HCT116 (cell line): ENCODE measurements around the gene FGF22. TPM values are rescaled to one million over a fixed set of nuclear protein-coding genes. Genes with fewer than 3 reads are reported as not detected.
A peak's percentile ranks its signal among the peaks of the same experiment; 100 is the strongest.

ENCODE experiments used
- ATAC-seq: fragments of 200-7000 bp; cut with Tn5 transposase; 2 replicates; pipeline ENCODE4 v1.9.1; 2020; ENCODE audit warnings: mild to moderate bottlenecking, moderate library complexity
- BruUV-seq: library from RNA; stranded (reverse); fragments of 400-500 nt; replicated peaks from 2 replicates; lab custom pipeline; 2021; lab: Mats Ljungman, UMichigan
- CTCF ChIA-PET: fragments of 300-600 bp; sonication (Branson Sonifier 250); formaldehyde crosslinking; loops from one replicate; lab custom pipeline; 2021; ENCODE audit warnings: antibody characterized with exemption; lab: Charles Lee
- POLR2A ChIA-PET: fragments of 300-600, 350-600 bp; sonication (Branson Sonifier 250); formaldehyde crosslinking; loops from one replicate; lab custom pipeline; 2021; ENCODE audit warnings: antibody characterized with exemption; lab: Charles Lee
- RAD21 ChIA-PET, 2 experiments: fragments of 300-600 bp; sonication (Branson Sonifier 250); formaldehyde crosslinking; loops; one replicate each; lab custom pipeline; 2023; ENCODE audit warnings: low total read pairs in 2 of 2; ENCODE audit not compliant: uncharacterized antibody in 2 of 2, unreplicated experiment in 2 of 2, low non-redundant PET in 1 of 2; lab: Charles Lee
- DNase-seq: peaks from one replicate; pipeline ENCODE4 v3.0.0-alpha.2; 2010; ENCODE audit warnings: low read depth, low spot score
- H2AFZ ChIP-seq: fragments of 200-600 bp; shearing (Covaris generic), sonication (generic); 2 replicates; pipeline ENCODE4 v1.6.1; 2017; ENCODE audit warnings: low read depth, mixed run types, mixed read lengths, antibody characterized with exemption, low read length; ENCODE audit not compliant: poor library complexity, severe bottlenecking
- H3K27ac ChIP-seq: 2 replicates; pipeline ENCODE4 v1.5.1; 2012; ENCODE audit warnings: low read depth, low read length
- H3K27me3 ChIP-seq: fragments of 200-600 bp; sonication (generic); 2 replicates; pipeline ENCODE4 v1.6.1; 2016; ENCODE audit warnings: mixed run types, low read length, mixed read lengths; ENCODE audit not compliant: insufficient read depth
- H3K36me3 ChIP-seq, 2 experiments: fragments of 200-500 bp in 1 of 2; fragments of 200-600 bp in 1 of 2; sonication (Bioruptor generic) in 1 of 2; sonication (generic) in 1 of 2; 2 replicates each; pipeline versions ENCODE4 v1.5.1 to v1.6.1; 2014 to 2016; ENCODE audit warnings: low read length in 2 of 2, inconsistent platforms in 1 of 2, mixed read lengths in 1 of 2, mixed run types in 1 of 2; ENCODE audit not compliant: insufficient read depth in 2 of 2, control insufficient read depth in 1 of 2
- H3K4me1 ChIP-seq, 2 experiments: fragments of 200-600 bp in 1 of 2; sonication (generic) in 1 of 2; 2 replicates each; pipeline versions ENCODE4 v1.5.1 to v1.6.1; 2012 to 2017; ENCODE audit warnings: low read length in 2 of 2, inconsistent platforms in 1 of 2, mild to moderate bottlenecking in 1 of 2, mixed read lengths in 1 of 2, mixed run types in 1 of 2, moderate library complexity in 1 of 2; ENCODE audit not compliant: insufficient read depth in 2 of 2, control insufficient read depth in 1 of 2
- H3K4me2 ChIP-seq: fragments of 200-600 bp; sonication (generic); 2 replicates; pipeline ENCODE4 v1.6.1; 2017; ENCODE audit warnings: mixed run types, low read length, mixed read lengths
- H3K4me3 ChIP-seq, 2 experiments: fragments of 200-600 bp in 1 of 2; sonication (generic) in 1 of 2; replicated peaks in 1 of 2; 2 replicates each; pipeline ENCODE4 v1.5.1; 2011 to 2016; ENCODE audit warnings: low read length in 2 of 2, control low read depth in 1 of 2, low read depth in 1 of 2, mild to moderate bottlenecking in 1 of 2, mixed read lengths in 1 of 2, mixed run types in 1 of 2
- H3K79me2 ChIP-seq: fragments of 200-600 bp; sonication (generic); 2 replicates; pipeline ENCODE4 v1.6.1; 2017; ENCODE audit warnings: mild to moderate bottlenecking, mixed run types, low read length, moderate library complexity, mixed read lengths; ENCODE audit not compliant: insufficient read depth
- H3K9ac ChIP-seq: fragments of 200-600 bp; sonication (generic); 2 replicates; pipeline ENCODE4 v1.6.1; 2016; ENCODE audit warnings: low read length, mixed read lengths
- H3K9me2 ChIP-seq: fragments of 200-600 bp; sonication (generic), shearing (Covaris generic); 2 replicates; pipeline ENCODE4 v1.6.1; 2017; ENCODE audit warnings: mixed run types, mild to moderate bottlenecking, moderate library complexity; ENCODE audit not compliant: insufficient read depth
- H3K9me3 ChIP-seq, 2 experiments: fragments of 200-500 bp in 1 of 2; fragments of 200-600 bp in 1 of 2; sonication (Bioruptor generic) in 1 of 2; sonication (generic) in 1 of 2; 2 replicates each; pipeline ENCODE4 v1.6.1; 2014 to 2017; ENCODE audit warnings: low read length in 2 of 2, mixed read lengths in 2 of 2, inconsistent platforms in 1 of 2, low read depth in 1 of 2, mild to moderate bottlenecking in 1 of 2, mixed run types in 1 of 2, moderate library complexity in 1 of 2; ENCODE audit not compliant: control insufficient read depth in 1 of 2, insufficient read depth in 1 of 2
- H4K20me1 ChIP-seq: fragments of 200-600 bp; sonication (generic), shearing (Covaris generic); 2 replicates; pipeline ENCODE4 v1.6.1; 2017; ENCODE audit warnings: mixed run types, mild to moderate bottlenecking, moderate library complexity; ENCODE audit not compliant: insufficient read depth
- CBX3 ChIP-seq: IDR thresholded peaks from 2 replicates; pipeline ENCODE4 v1.6.1; 2012; ENCODE audit warnings: low read depth
- CEBPB ChIP-seq: IDR thresholded peaks from 2 replicates; pipeline ENCODE4 v1.6.1; 2012; ENCODE audit warnings: low read depth
- CTCF ChIP-seq, 3 experiments: fragments of 200-600 bp in 1 of 3; sonication (generic) in 1 of 3; IDR thresholded peaks in 2 of 3; conservative IDR thresholded peaks in 1 of 3; 2 replicates each; pipeline ENCODE4 v1.5.1; 2012 to 2017; ENCODE audit warnings: low read depth in 2 of 3, low read length in 2 of 3, antibody characterized with exemption in 1 of 3, borderline replicate concordance in 1 of 3, control low read depth in 1 of 3, mild to moderate bottlenecking in 1 of 3, mixed read lengths in 1 of 3, mixed run types in 1 of 3, moderate library complexity in 1 of 3; ENCODE audit not compliant: insufficient read depth in 1 of 3
- ELF1 ChIP-seq: IDR thresholded peaks from 2 replicates; pipeline ENCODE4 v1.6.1; 2012; ENCODE audit warnings: low read depth, borderline replicate concordance
- FOSL1 ChIP-seq: IDR thresholded peaks from 2 replicates; pipeline ENCODE4 v1.6.1; 2012; ENCODE audit warnings: low read depth
- JUND ChIP-seq: IDR thresholded peaks from 2 replicates; pipeline ENCODE4 v1.6.1; 2012
- POLR2A ChIP-seq: IDR thresholded peaks from 2 replicates; pipeline ENCODE4 v1.7.0; 2011; ENCODE audit warnings: borderline replicate concordance; ENCODE audit not compliant: insufficient read depth, insufficient read length; ENCODE audit errors: extremely low read depth
- POLR2AphosphoS5 ChIP-seq: IDR thresholded peaks from 2 replicates; pipeline ENCODE4 v1.6.1; 2011; ENCODE audit warnings: mild to moderate bottlenecking, low read depth, low read length, moderate library complexity
- REST ChIP-seq: IDR thresholded peaks from 2 replicates; pipeline ENCODE4 v1.6.1; 2012; ENCODE audit warnings: low read depth
- SP1 ChIP-seq: IDR thresholded peaks from 2 replicates; pipeline ENCODE4 v1.6.1; 2012; ENCODE audit warnings: low read depth
- TCF7L2 ChIP-seq: IDR thresholded peaks from 2 replicates; pipeline ENCODE4 v1.7.0; 2011; ENCODE audit warnings: borderline replicate concordance, inconsistent platforms; ENCODE audit not compliant: insufficient read depth, insufficient read length; ENCODE audit errors: extremely low read depth
- YY1 ChIP-seq: IDR thresholded peaks from 2 replicates; pipeline ENCODE4 v1.6.1; 2011; ENCODE audit warnings: low read length, low read depth, moderate library complexity, mild to moderate bottlenecking; ENCODE audit not compliant: insufficient replicate concordance; ENCODE audit errors: extremely low read depth
- ZBTB33 ChIP-seq: IDR thresholded peaks from 2 replicates; pipeline ENCODE4 v1.6.1; 2011; ENCODE audit warnings: mild to moderate bottlenecking, low read length, moderate library complexity; ENCODE audit not compliant: insufficient replicate concordance; ENCODE audit errors: extremely low read depth
- intact Hi-C: fragments of 100-400 bp; cut with micrococcal nuclease; formaldehyde crosslinking; loops from 2 replicates; pipeline ENCODE4 v1.10.0; 2022
- total RNA-seq: library from RNA; stranded (reverse); gene quantifications from one replicate; pipeline ENCODE4 v1.2.1, GENCODE V29; 2021; ENCODE audit not compliant: unreplicated experiment

The FGF22 gene
- total RNA-seq, 1 experiment from 2014 or later: 1.5 TPM

GRCh38 chr19:680287-681028 lies 40.8 kb downstream of the FGF22 start (continued):
- TF ChIP-seq CTCF (IDR thresholded peaks at IDR 0.05 in 2 of 3, conservative IDR thresholded peaks at IDR 0.05 in 1 of 3; ENCODE audit: borderline replicate concordance in 1 of 3, insufficient read depth in 1 of 3, low read depth in 2 of 3, low read length in 2 of 3) (peak in 2 of 3 experiments; percentile 33 to 35; a peak in 4 of 6 replicates), CEBPB (no peak), FOSL1 (no peak), CBX3 (no peak)

- ATAC-seq: peak; percentile 62
- peak overlapping the region; percentile 90 for H3K4me2 ChIP-seq
- RAD21 ChIA-PET: interaction anchor here in 1 of 2 experiments (1.0 kb wide), 1 partner anchor 53 kb away, joined by 3 read pairs; no protein-coding TSS in a partner anchor
Measured at GRCh38 chr19:681029-682019, 41.6 kb downstream of the FGF22 start.

More at GRCh38 chr19:681029-682019, 41.6 kb downstream of the FGF22 start:
- TF ChIP-seq JUND: no peak
- TF ChIP-seq SP1: no peak
- no peak for TF ChIP-seq TCF7L2
- TF ChIP-seq POLR2AphosphoS5: no peak
- no peak for TF ChIP-seq ZBTB33
- TF ChIP-seq ELF1: no peak
- no peak for TF ChIP-seq REST
- TF ChIP-seq YY1: no peak
- no peak for TF ChIP-seq POLR2A
- Histone ChIP-seq H3K4me1 (peaks cover 15 to 39% of the 10 kb centered on the region in 2 experiments), H3K36me3 (no peaks in the 10 kb centered on the region; a peak in 1 of 4 replicates), H3K4me3 (peak overlapping the region; percentile 49 to 56; a peak in 3 of 4 replicates), H3K79me2 (peaks cover 22% of the 10 kb centered on the region; the same call in 1 of the 2 replicates), H3K9ac (peak overlapping the region; percentile 64; the same call in 1 of the 2 replicates), H3K9me2 (no peaks in the 10 kb centered on the region), H3K27ac (peak overlapping the region; percentile 74), H3K27me3 (no peaks in the 10 kb centered on the region), H2AFZ (no peak overlapping the region), H4K20me1 (no peaks in the 10 kb centered on the region), H3K9me3 (no peaks in the 10 kb centered on the region)
- DNase-seq: no peak
- intact Hi-C loops: no loop called here
- BruUV-seq: no TSS peak
- CTCF ChIA-PET: interaction anchor here (1.6 kb wide), 1 partner anchor 303 kb away, joined by 3 read pairs; the partner anchor contains the start of gene WDR18
- POLR2A ChIA-PET: interaction anchor here (0.7 to 1.2 kb wide), 5 partner anchors 17 to 70 kb away, joined by 3 to 10 read pairs (median 5); no protein-coding TSS in a partner anchor
